Measurements from ENCODE around the gene OPRL1.
"Not testable (repeated sequence)": the region's sequence is repeated elsewhere in the genome, so short reads cannot be mapped to it uniquely, and the experiment has no call there.

OPRL1 gene

GRCh38 chr20:64130271-64130670, 50.4 kb downstream of the OPRL1 start:
- H3K36me3 ChIP-seq (ENCODE audit: insufficient read depth, low read depth, low read length), result no peaks in the 10 kb centered on the region
- H3K9ac ChIP-seq (ENCODE audit: low read depth, low read length), result no peak overlapping the region

DNA sequence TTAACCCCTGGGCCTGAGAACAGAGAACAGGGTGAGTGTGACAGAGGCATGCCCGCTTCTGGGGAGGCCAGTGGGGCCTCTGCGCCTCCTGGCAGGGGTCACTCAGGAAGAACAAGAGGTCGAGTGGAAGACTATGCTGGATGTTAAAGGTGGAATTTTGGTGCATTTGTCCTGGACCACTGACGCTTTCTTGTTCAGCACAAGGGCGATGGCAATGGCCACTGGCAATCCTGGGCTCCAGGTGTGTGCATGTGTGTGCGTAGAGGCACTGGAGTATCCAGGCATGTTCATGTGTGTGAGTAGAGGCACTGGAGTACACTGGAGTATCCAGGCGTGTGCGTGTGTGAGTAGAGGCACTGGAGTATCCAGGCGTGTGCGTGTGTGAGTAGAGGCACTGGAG, 51.0 kb downstream of the OPRL1 start:
- Histone ChIP-seq H3K9me3 (ENCODE audit: insufficient read depth, low read depth, low read length) (no peaks in the 10 kb centered on the region; the same call in 1 of the 2 replicates), H3K27me3 (ENCODE audit: insufficient read depth, low read length) (no peaks in the 10 kb centered on the region), H3K9ac (ENCODE audit: low read depth, low read length) (no peak overlapping the region), H3K4me3 (ENCODE audit: low read length) (no peak overlapping the region), H3K4me1 (ENCODE audit: insufficient read depth, low read length) (no peaks in the 10 kb centered on the region), H3K36me3 (ENCODE audit: insufficient read depth, low read depth, low read length) (no peaks in the 10 kb centered on the region), H3K27ac (ENCODE audit: low read length) (no peak overlapping the region)

More at GRCh38 chr20:64130271-64130670, 50.4 kb downstream of the OPRL1 start:
- Histone ChIP-seq H3K4me1 (ENCODE audit: insufficient read depth, low read length) (no peaks in the 10 kb centered on the region), H3K9me3 (ENCODE audit: insufficient read depth, low read depth, low read length) (no peaks in the 10 kb centered on the region; the same call in 1 of the 2 replicates), H3K4me3 (ENCODE audit: low read length) (no peak overlapping the region), H3K27me3 (ENCODE audit: insufficient read depth, low read length) (no peaks in the 10 kb centered on the region), H3K27ac (ENCODE audit: low read length) (no peak overlapping the region)

DNA sequence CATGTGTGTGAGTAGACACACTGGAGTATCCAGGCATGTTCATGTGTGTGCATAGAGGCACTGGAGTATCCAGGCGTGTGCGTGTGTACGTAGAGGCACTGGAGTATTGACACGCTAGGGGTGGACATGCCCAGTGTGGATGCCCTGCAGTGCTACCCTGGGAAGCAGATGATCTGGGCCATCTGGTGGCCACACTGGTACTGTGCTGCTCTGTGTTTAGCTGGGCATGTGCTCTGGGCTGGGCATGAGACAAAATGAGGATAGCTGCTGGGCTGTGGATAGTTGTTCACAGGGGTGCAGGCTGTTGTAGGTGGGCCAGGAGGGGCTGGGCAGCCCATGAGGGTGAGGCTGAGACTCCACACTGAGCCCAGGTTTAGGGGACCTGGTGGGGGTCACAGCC, 51.5 kb downstream of the OPRL1 start:
- Histone ChIP-seq H3K9ac (ENCODE audit: low read depth, low read length) (no peak overlapping the region), H3K9me3 (ENCODE audit: insufficient read depth, low read depth, low read length) (no peaks in the 10 kb centered on the region; the same call in 1 of the 2 replicates), H3K27ac (ENCODE audit: low read length) (no peak overlapping the region), H3K36me3 (ENCODE audit: insufficient read depth, low read depth, low read length) (no peaks in the 10 kb centered on the region), H3K4me1 (ENCODE audit: insufficient read depth, low read length) (no peaks in the 10 kb centered on the region), H3K4me3 (ENCODE audit: low read length) (no peak overlapping the region), H3K27me3 (ENCODE audit: insufficient read depth, low read length) (no peaks in the 10 kb centered on the region)

GRCh38 chr20:64133951-64134407, 54.1 kb downstream of the OPRL1 start:
- Histone ChIP-seq H3K36me3 (ENCODE audit: insufficient read depth, low read depth, low read length) (no peaks in the 10 kb centered on the region), H3K9me3 (ENCODE audit: insufficient read depth, low read depth, low read length) (no peaks in the 10 kb centered on the region), H3K4me1 (ENCODE audit: insufficient read depth, low read length) (no peaks in the 10 kb centered on the region), H3K4me3 (ENCODE audit: low read length) (no peak overlapping the region), H3K9ac (ENCODE audit: low read depth, low read length) (no peak overlapping the region), H3K27me3 (ENCODE audit: insufficient read depth, low read length) (no peaks in the 10 kb centered on the region), H3K27ac (ENCODE audit: low read length) (no peak overlapping the region)

DNA sequence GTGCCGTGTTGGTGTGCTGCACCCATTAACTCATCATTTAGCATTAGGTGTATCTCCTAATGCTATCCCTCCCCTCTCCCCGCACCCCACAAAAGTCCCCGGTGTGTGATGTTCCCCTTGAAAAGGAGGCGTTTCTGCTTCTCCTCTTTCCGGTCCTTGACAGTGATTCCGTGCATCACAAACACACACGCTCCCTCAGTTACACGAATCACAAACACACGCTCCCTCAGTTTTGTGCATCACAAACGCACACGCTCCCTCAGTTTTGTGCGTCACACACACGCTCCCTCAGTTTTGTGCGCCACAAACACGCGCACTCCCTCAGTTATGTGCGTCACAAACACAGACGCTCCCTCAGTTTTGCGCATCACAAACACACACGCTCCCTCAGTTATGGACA, 54.9 kb downstream of the OPRL1 start:
- H3K9ac ChIP-seq (ENCODE audit: low read depth, low read length); H3K9me3 ChIP-seq (ENCODE audit: insufficient read depth, low read depth, low read length); H3K4me3 ChIP-seq (ENCODE audit: low read length); H3K27me3 ChIP-seq (ENCODE audit: insufficient read depth, low read length); H3K4me1 ChIP-seq (ENCODE audit: insufficient read depth, low read length); H3K36me3 ChIP-seq (ENCODE audit: insufficient read depth, low read depth, low read length); H3K27ac ChIP-seq (ENCODE audit: low read length): not testable (repeated sequence)

- Histone ChIP-seq H3K27ac (ENCODE audit: low read length) (no peak overlapping the region), H3K4me1 (ENCODE audit: insufficient read depth, low read length) (peaks cover 2% of the 10 kb centered on the region; the same call in 1 of the 2 replicates), H3K4me3 (ENCODE audit: low read length) (no peak overlapping the region), H3K27me3 (ENCODE audit: insufficient read depth, low read length) (no peaks in the 10 kb centered on the region), H3K9ac (ENCODE audit: low read depth, low read length) (no peak overlapping the region), H3K9me3 (ENCODE audit: insufficient read depth, low read depth, low read length) (no peaks in the 10 kb centered on the region), H3K36me3 (ENCODE audit: insufficient read depth, low read depth, low read length) (no peaks in the 10 kb centered on the region)
Observed at GRCh38 chr20:64136004-64136710, 56.3 kb downstream of the OPRL1 start.

GRCh38 chr20:64137598-64138031, 57.7 kb downstream of the OPRL1 start:
- Histone ChIP-seq H3K9me3 (ENCODE audit: insufficient read depth, low read depth, low read length) (no peaks in the 10 kb centered on the region), H3K9ac (ENCODE audit: low read depth, low read length) (no peak overlapping the region), H3K27ac (ENCODE audit: low read length) (no peak overlapping the region), H3K4me3 (ENCODE audit: low read length) (no peak overlapping the region), H3K36me3 (ENCODE audit: insufficient read depth, low read depth, low read length) (no peaks in the 10 kb centered on the region), H3K27me3 (ENCODE audit: insufficient read depth, low read length) (no peaks in the 10 kb centered on the region), H3K4me1 (ENCODE audit: insufficient read depth, low read length) (peaks cover 2% of the 10 kb centered on the region; the same call in 1 of the 2 replicates)

DNA sequence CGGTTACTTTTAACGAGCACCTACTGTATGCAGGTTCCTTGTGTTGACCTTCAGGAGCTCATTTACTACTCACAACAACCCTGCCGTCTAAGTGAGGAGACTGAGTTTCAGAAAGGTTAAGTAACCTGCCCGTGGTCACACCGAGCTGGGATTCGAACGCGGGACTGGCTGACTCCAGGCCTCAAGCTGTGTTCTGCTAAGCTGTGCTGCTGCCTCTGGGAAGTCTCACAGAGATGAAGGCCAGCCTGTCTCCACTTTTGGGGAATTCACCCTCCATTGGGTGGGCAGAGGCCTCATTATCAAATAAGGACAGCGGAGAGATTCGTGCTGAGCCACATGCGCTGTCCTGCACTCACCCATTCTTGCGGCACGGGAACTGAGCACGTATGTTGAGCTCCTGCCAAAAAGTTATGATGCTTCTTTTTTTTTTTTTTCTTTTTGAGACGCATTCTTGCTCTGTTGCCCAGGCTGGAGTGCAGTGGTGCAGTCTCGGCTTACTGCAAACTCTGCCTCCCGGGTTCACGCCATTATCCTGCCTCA, 58.5 kb downstream of the OPRL1 start:
- Histone ChIP-seq H3K27ac (ENCODE audit: low read length) (no peak overlapping the region), H3K9ac (ENCODE audit: low read depth, low read length) (no peak overlapping the region), H3K4me1 (ENCODE audit: insufficient read depth, low read length) (peaks cover 2% of the 10 kb centered on the region; the same call in 1 of the 2 replicates), H3K9me3 (ENCODE audit: insufficient read depth, low read depth, low read length) (no peaks in the 10 kb centered on the region), H3K4me3 (ENCODE audit: low read length) (no peak overlapping the region), H3K27me3 (ENCODE audit: insufficient read depth, low read length) (no peaks in the 10 kb centered on the region), H3K36me3 (ENCODE audit: insufficient read depth, low read depth, low read length) (no peaks in the 10 kb centered on the region)

DNA sequence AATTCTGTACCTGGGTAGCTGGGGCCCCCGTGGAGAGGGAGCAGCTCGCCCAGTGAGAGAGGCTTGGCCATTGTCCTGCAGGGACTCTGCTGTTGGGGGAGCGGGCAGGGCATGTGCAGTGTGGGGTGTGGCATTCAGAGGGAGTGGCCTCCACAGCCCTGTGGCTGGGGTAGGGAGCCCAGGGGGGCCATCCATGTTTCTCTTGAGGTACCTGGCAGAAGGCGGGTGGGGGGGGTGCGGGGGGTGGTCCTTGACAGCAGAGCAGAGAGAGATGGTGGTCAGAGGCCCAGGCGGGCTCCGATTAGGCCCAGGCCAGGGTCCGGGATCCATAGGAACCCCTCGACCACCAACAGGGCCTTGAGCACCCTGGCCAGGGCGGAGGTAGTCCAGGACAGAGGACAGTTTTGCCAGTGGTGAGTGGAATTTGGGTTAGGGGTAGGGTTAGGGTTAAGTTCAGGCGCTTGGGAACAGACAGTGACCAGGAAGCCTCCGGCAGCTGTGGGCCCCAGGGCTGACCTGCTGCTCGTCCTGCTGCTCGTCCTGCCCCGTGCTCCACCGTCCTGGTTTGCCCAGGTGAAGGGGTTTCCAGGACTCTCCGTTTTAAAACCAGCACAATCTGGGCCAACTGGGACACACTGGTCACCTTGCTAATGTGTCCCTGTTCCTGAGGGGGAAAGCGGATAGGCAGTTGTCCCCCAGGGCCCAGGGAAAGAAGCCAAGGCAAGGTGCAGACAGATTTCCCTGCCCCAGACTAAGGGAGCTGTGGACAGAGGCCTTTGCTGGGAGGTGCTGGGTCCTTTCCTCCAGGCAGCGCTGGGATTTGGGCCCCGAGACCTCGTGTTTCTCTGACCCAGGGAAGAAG, 59.5 kb downstream of the OPRL1 start:
- no peak overlapping the region for H3K27ac ChIP-seq (ENCODE audit: low read length)

GRCh38 chr20:64140061-64140931, 60.4 kb downstream of the OPRL1 start:
- H3K27me3 ChIP-seq (ENCODE audit: insufficient read depth, low read length), result no peaks in the 10 kb centered on the region
- H3K9ac ChIP-seq (ENCODE audit: low read depth, low read length), result 0 out of 2 replicates have a peak overlapping the region, but pooled peaks have one; percentile 11
- no peak overlapping the region for H3K27ac ChIP-seq (ENCODE audit: low read length)

More for the DNA sequence above, 59.5 kb downstream of the OPRL1 start:
- Histone ChIP-seq H3K9me3 (ENCODE audit: insufficient read depth, low read depth, low read length) (peaks cover 9% of the 10 kb centered on the region), H3K36me3 (ENCODE audit: insufficient read depth, low read depth, low read length) (no peaks in the 10 kb centered on the region), H3K9ac (ENCODE audit: low read depth, low read length) (0 out of 2 replicates have a peak overlapping the region, but pooled peaks have one; percentile 11), H3K4me1 (ENCODE audit: insufficient read depth, low read length) (peaks cover 2% of the 10 kb centered on the region; the same call in 1 of the 2 replicates), H3K27me3 (ENCODE audit: insufficient read depth, low read length) (no peaks in the 10 kb centered on the region), H3K4me3 (ENCODE audit: low read length) (no peak overlapping the region)

GRCh38 chr20:64140956-64141355, 61.1 kb downstream of the OPRL1 start:
- Histone ChIP-seq H3K4me1 (ENCODE audit: insufficient read depth, low read length) (peaks cover 2% of the 10 kb centered on the region; the same call in 1 of the 2 replicates), H3K9me3 (ENCODE audit: insufficient read depth, low read depth, low read length) (peaks cover 23% of the 10 kb centered on the region), H3K9ac (ENCODE audit: low read depth, low read length) (no peak overlapping the region), H3K27me3 (ENCODE audit: insufficient read depth, low read length) (no peaks in the 10 kb centered on the region), H3K27ac (ENCODE audit: low read length) (no peak overlapping the region), H3K36me3 (ENCODE audit: insufficient read depth, low read depth, low read length) (no peaks in the 10 kb centered on the region), H3K4me3 (ENCODE audit: low read length) (no peak overlapping the region)

More at GRCh38 chr20:64140061-64140931, 60.4 kb downstream of the OPRL1 start:
- Histone ChIP-seq H3K36me3 (ENCODE audit: insufficient read depth, low read depth, low read length) (no peaks in the 10 kb centered on the region), H3K9me3 (ENCODE audit: insufficient read depth, low read depth, low read length) (peaks cover 17% of the 10 kb centered on the region), H3K4me3 (ENCODE audit: low read length) (no peak overlapping the region), H3K4me1 (ENCODE audit: insufficient read depth, low read length) (peaks cover 2% of the 10 kb centered on the region; the same call in 1 of the 2 replicates)
